GM04504 (cell line): ENCODE measurements around the gene RDM1.

Experiments
- DNase-seq: peaks from one replicate; pipeline ENCODE4 v3.0.0-alpha.2; 2012; ENCODE audit warnings: low read depth

RDM1 gene

GRCh38 chr17:35932586-35932985 is 2.0 kb upstream of the RDM1 start:
- DNase-seq, result no peak

GRCh38 chr17:35931794-35932425 is 1.3 kb upstream of the RDM1 start:
- DNase-seq, result no peak

GRCh38 chr17:35927714-35928113 is 2.9 kb downstream of the RDM1 start:
- DNase-seq, result no peak

GRCh38 chr17:35923609-35924114 is 6.9 kb downstream of the RDM1 start:
- no peak for DNase-seq

- DNase-seq, result no peak
These were observed 10.3 kb downstream of the RDM1 start for GRCh38 chr17:35920229-35920628.

- no peak for DNase-seq
These were observed 11.9 kb downstream of the RDM1 start for GRCh38 chr17:35918665-35919064.

GRCh38 chr17:35917519-35918213 is 12.9 kb downstream of the RDM1 start:
- no peak for DNase-seq

GRCh38 chr17:35915153-35915964 is 15.2 kb downstream of the RDM1 start:
- DNase-seq, result no peak

GRCh38 chr17:35914354-35914753 is 16.2 kb downstream of the RDM1 start:
- no peak for DNase-seq

- DNase-seq, result no peak
These were observed 17.0 kb downstream of the RDM1 start for GRCh38 chr17:35913609-35914008.

- no peak for DNase-seq
These were observed 17.6 kb downstream of the RDM1 start for GRCh38 chr17:35912942-35913341.

- no peak for DNase-seq
These were observed 18.1 kb downstream of the RDM1 start for GRCh38 chr17:35912339-35912912.

- DNase-seq, result no peak
These were observed 21.2 kb downstream of the RDM1 start for GRCh38 chr17:35909408-35909807.

- no peak for DNase-seq
These were observed 22.9 kb downstream of the RDM1 start for GRCh38 chr17:35907691-35908090.

- DNase-seq, result no peak
These were observed 23.5 kb downstream of the RDM1 start for GRCh38 chr17:35906926-35907637.

- no peak for DNase-seq
These were observed 24.2 kb downstream of the RDM1 start for GRCh38 chr17:35906191-35906925.

- no peak for DNase-seq
These were observed 27.1 kb downstream of the RDM1 start for GRCh38 chr17:35903451-35903850.

GRCh38 chr17:35901631-35902175 is 28.9 kb downstream of the RDM1 start:
- no peak for DNase-seq

GRCh38 chr17:35900708-35901480 is 29.7 kb downstream of the RDM1 start:
- DNase-seq, result no peak

- no peak for DNase-seq
These were observed 30.3 kb downstream of the RDM1 start for GRCh38 chr17:35900280-35900679.
